Measurements from ENCODE around the gene CTAG2.
"Not testable (repeated sequence)": the region's sequence is repeated elsewhere in the genome, so short reads cannot be mapped to it uniquely, and the experiment has no call there.

CTAG2 gene

DNA sequence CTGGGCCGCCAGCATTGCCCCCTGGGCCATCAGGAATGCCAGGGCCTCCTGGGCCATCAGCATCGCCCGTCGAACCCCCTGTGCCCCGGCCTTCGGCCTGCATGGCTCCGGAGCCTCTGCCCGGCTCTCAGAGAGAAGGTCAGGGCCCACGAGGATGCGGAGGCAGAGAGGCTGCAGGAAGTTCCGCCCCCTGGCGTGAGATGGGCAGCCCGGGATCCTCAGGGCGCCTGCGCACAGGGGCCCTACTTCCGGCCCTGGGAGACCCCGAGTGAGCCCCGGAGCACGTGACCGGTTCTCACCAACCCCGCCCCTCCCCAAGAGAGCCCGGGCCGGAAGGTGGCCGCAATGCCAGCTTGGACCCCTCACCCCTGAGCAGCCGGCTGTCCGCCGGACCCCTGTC lies at the start of gene CTAG2:
Gene CTAG2, minus strand, starts transcription at position 167 of the 400 bp plus-strand sequence. Its CDS starts 64 bp downstream, at position 103.
- peak; percentile 34 for ATAC-seq
- not testable (repeated sequence) for H3K27ac Mint-ChIP-seq, H3K27me3 Mint-ChIP-seq, H3K36me3 Mint-ChIP-seq, H3K4me1 Mint-ChIP-seq, H3K4me3 Mint-ChIP-seq, H3K9me3 Mint-ChIP-seq

DNA sequence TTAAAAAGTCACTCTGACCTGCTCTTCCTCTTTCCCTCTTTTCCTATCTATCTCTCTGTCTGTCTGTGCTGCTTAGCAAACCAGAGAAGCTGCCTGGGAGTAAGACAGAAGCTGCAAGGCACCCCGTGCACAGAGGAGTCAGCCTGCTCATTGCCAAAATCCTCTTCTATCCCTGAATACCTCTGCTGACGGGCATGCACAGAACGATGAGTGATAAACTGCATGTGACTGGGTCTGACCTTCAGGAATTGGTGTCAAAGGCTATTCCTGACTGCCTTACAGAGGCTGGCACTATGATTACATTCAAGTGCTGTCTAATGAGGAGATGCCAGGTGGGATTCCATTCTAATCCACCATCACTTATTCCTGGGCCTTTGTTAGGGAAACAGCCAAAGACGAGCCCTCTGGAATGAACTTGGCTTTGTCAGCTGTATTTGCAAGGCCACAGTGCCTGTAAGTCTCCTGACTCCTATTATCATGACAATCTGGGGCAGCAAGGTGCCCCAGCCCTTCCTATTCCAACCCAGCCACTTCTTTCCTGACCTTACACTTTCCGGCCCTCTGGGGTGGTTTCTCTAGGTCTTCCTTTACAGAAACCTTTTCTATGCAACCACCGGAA lies 45.4 kb upstream of the CTAG2 start:
- H3K27ac Mint-ChIP-seq = no peak overlapping the region
- H3K4me3 Mint-ChIP-seq = no peak overlapping the region
- H3K36me3 Mint-ChIP-seq = peaks cover 38% of the 10 kb centered on the region
- no peak for ATAC-seq
- no peaks in the 10 kb centered on the region for H3K4me1 Mint-ChIP-seq
- H3K9me3 Mint-ChIP-seq = no peaks in the 10 kb centered on the region
- no peaks in the 10 kb centered on the region for H3K27me3 Mint-ChIP-seq

DNA sequence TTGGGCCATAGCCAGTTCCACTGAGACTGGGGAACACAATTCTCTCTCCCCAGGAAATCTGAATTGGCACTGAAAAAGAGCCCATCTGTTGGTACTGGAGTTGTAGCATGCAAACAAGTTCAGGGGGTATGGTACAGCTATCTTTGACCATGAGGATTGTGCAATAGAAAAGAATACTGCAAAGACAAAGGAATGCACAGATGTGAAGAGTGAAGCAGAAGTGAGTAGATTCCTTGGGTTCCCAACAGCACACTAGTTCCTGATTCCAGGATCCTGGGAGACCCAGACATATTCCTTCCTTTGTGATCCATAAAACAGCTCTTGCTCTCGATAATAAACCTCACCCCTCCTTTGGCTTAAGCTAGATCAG lies 43.3 kb upstream of the CTAG2 start:
- H3K4me1 Mint-ChIP-seq = no peaks in the 10 kb centered on the region
- no peak overlapping the region for H3K4me3 Mint-ChIP-seq
- no peaks in the 10 kb centered on the region for H3K27me3 Mint-ChIP-seq
- no peaks in the 10 kb centered on the region for H3K9me3 Mint-ChIP-seq
- no peak overlapping the region for H3K27ac Mint-ChIP-seq
- no peak for ATAC-seq
- H3K36me3 Mint-ChIP-seq = peaks cover 37% of the 10 kb centered on the region

DNA sequence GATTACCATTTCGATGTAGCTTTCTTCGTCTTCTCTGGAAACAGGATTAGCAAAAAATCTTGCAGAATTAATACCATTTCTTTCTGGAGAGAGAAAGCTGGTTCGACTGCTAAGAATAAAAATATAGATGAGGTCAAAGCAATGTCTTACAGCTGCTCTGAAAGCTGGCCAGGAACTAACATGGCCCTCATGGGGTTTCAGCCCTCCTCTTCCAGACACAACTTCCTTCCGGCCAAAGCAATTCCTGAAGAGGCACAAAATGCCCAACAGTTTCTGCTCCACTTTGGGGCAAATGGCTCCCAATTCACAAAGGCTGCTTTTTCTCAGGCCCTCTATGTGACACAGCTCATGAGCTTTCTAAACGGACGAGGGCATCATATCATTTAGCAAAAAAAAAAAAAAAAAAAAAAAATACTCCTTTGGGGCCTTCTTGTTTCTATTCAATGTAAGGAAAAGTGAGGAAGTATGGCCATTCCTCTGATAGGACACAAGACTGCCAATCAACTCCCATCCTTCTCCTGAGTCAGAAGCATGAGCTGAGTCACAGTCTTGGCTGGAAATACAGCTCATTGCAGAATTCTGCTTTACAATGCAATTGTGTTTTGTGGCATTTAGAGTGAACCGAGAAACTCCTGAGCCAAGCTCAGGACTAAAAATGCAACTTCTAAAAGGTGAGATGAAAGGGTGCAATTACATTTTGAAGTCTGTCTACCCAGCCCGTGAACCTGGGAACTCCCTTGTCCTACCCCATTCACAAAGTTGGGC lies 42.7 kb upstream of the CTAG2 start:
- Mint-ChIP-seq H3K27ac (no peak overlapping the region), H3K9me3 (no peaks in the 10 kb centered on the region), H3K4me1 (no peaks in the 10 kb centered on the region), H3K36me3 (peaks cover 39% of the 10 kb centered on the region), H3K27me3 (no peaks in the 10 kb centered on the region), H3K4me3 (no peak overlapping the region)
- ATAC-seq = no peak

DNA sequence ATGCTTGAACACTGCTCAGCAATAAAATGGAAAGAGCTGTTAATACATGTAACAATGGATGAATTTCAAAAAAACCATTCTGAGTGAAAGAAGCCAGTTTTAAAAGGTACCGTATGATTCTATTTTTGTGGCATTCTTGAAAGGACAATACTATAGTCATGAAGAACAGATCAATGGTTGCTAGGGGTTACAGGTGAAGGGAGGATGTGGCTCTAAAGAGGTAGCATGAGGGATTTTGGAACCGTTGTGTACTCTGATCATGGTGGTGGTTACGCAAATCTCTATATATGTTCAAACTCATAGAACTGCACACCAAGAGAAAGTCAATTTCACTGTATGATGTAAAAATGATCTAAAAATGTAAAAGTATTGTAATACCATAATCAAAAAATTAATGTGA lies 40.0 kb upstream of the CTAG2 start:
- no peaks in the 10 kb centered on the region for H3K9me3 Mint-ChIP-seq
- peaks cover 28% of the 10 kb centered on the region for H3K36me3 Mint-ChIP-seq
- H3K4me3 Mint-ChIP-seq = no peak overlapping the region
- H3K4me1 Mint-ChIP-seq = no peaks in the 10 kb centered on the region
- H3K27ac Mint-ChIP-seq = no peak overlapping the region
- no peak for ATAC-seq
- H3K27me3 Mint-ChIP-seq = no peaks in the 10 kb centered on the region

DNA sequence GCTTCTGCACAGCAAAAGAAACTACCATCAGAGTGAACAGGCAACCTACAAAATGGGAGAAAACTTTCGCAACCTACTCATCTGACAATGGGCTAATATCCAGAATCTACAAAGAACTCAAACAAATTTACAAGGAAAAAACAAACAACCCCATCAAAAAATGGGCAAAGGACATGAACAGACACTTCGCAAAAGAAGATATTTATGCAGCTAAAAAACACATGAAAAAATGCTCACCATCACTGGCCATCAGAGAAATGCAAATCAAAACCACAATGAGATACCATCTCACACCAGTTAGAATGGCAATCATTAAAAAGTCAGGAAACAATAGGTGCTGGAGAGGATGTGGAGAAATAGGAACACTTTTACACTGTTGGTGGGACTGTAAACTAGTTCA lies 37.1 kb upstream of the CTAG2 start:
- not testable (repeated sequence) for H3K9me3 Mint-ChIP-seq, ATAC-seq, H3K27ac Mint-ChIP-seq, H3K27me3 Mint-ChIP-seq, H3K4me3 Mint-ChIP-seq, H3K4me1 Mint-ChIP-seq
- H3K36me3 Mint-ChIP-seq = peaks cover 14% of the 10 kb centered on the region

DNA sequence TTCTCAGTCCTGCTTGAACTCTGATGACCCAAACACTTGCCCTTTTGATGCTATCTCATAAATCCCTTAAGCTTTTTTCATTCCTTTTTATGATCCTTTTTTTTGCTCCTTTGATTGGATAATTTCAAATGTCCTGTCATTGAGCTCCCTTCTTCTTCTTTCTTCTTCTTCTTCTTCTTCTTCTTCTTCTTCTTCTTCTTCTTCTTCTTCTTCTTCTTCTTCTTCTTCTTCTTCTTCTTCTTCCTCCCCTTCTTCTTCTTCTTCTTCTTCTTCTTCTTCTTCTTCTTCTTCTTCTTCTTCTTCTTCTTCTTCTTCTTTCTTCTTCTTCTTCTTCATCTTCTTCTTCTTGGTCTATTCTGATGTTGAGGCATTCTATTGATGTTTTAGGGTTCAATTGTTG lies 18.7 kb upstream of the CTAG2 start:
- Mint-ChIP-seq H3K9me3 (peaks cover 26% of the 10 kb centered on the region), H3K36me3 (peaks cover 21% of the 10 kb centered on the region)
- not testable (repeated sequence) for H3K4me1 Mint-ChIP-seq, H3K27ac Mint-ChIP-seq, H3K4me3 Mint-ChIP-seq, H3K27me3 Mint-ChIP-seq, ATAC-seq

DNA sequence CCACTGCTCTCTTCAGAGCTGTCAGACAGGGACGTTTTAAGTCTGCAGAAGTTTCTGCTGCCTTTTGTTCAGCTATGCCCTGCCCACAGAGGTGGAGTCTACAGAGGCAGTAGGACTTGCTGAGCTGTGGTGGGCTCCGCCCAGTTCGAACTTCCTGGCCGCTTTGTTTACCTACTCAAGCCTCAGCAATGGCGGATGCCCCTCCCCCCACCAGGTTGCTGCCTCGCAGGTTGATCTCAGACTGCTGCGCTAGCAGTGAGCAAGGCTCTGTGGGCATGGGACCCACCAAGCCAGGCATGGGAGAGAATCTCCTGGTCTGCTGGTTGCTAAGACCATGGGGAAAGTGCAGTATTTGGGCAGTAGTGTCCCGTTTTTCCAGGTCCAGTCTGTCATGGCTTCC lies 17.5 kb upstream of the CTAG2 start:
- Mint-ChIP-seq H3K36me3 (peaks cover 17% of the 10 kb centered on the region), H3K9me3 (peaks cover 26% of the 10 kb centered on the region)
- ATAC-seq, H3K4me1 Mint-ChIP-seq, H3K27ac Mint-ChIP-seq, H3K27me3 Mint-ChIP-seq, H3K4me3 Mint-ChIP-seq: not testable (repeated sequence)

DNA sequence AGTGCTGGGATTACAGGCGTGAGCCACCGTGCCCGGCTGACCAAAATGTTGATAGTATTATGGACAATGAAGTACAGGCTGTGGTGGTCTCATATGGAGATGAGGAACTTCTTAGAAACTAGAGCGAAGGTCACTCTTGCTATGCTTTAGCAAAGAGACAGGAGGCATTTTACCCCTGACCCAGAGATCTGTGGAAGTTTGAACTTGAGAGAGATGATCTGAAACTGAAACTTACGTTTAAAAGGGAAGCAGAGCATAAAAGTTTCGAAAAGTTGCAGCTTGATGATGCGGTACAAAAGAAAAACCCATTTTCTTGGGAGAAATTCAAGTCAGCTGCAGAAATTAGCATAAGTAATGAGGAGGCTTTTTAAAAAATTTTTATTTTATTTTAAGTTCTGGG lies 8.5 kb upstream of the CTAG2 start:
- Mint-ChIP-seq H3K4me1 (peaks cover 17% of the 10 kb centered on the region), H3K27me3 (no peaks in the 10 kb centered on the region), H3K4me3 (peak overlapping the region; percentile 33), H3K36me3 (peaks cover 4% of the 10 kb centered on the region), H3K9me3 (peaks cover 10% of the 10 kb centered on the region), H3K27ac (peak overlapping the region; percentile 70)
- ATAC-seq = no peak

DNA sequence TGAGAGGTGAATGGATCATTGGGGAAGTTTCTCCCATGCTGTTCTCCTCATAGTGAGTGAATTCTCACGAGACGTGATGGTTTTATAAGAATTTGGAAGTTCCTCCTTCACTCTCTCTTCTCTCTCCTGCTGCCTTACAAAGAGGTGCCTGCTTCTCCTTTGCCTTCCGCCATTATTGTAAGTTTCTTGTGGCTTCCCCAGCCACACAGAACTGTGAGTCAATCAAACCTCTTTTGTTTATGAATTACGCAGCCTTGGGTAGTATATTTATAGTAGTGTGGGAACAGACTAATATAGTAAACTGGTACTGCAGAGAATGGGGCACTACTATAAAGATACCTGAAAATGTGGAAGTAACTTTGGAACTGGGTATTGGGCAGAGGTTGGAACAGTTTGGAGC lies 7.8 kb upstream of the CTAG2 start:
- H3K36me3 Mint-ChIP-seq = peaks cover 4% of the 10 kb centered on the region
- peaks cover 17% of the 10 kb centered on the region for H3K4me1 Mint-ChIP-seq
- H3K4me3 Mint-ChIP-seq = no peak overlapping the region
- H3K27ac Mint-ChIP-seq = peak overlapping the region; percentile 70
- no peaks in the 10 kb centered on the region for H3K27me3 Mint-ChIP-seq
- peak; percentile 54 for ATAC-seq
- H3K9me3 Mint-ChIP-seq = peaks cover 10% of the 10 kb centered on the region

DNA sequence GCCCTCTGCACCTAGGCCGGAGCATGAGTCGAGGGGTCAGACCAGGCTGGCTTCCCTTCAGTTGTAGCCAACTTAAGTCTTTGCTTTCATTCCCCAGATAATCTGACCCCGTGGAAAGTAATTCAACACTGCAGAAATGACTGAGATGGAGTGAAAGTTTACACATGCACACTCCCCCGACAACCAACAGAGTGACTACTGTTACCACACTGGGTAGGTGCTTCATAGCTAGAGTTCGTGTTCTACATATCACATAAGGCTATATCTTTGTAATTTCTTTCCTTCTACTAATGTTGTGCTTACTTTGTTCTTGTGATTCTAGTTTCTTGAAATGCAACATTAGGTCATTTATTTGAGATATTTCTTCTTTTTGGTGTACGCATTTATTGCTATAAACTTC lies 7.2 kb upstream of the CTAG2 start:
- Mint-ChIP-seq H3K27ac (no peak overlapping the region), H3K4me3 (no peak overlapping the region), H3K9me3 (peaks cover 10% of the 10 kb centered on the region), H3K4me1 (peaks cover 17% of the 10 kb centered on the region), H3K36me3 (peaks cover 4% of the 10 kb centered on the region), H3K27me3 (no peaks in the 10 kb centered on the region)
- ATAC-seq = no peak

DNA sequence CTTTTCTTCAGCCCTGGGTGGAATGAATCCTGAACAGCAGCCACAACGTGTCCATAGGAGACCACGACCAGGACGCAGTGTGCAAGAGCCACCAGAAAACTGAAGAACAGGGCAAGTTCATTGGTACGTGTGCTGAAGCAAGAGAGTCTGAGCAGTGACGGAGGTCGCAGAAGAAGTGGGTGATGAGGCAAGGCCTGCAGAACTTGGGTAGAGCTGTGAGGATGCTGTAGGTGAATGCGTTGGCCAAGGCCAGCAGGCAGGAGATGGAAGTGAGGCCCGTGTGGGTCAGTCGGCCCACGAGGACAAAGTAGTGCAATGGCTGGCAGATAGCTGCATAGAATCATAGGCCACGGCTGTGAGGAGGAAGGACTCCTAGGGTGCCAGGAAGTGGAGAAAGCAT lies 5.6 kb upstream of the CTAG2 start:
- H3K36me3 Mint-ChIP-seq = no peaks in the 10 kb centered on the region
- peaks cover 6% of the 10 kb centered on the region for H3K9me3 Mint-ChIP-seq
- no peak overlapping the region for H3K4me3 Mint-ChIP-seq
- H3K27me3 Mint-ChIP-seq = no peaks in the 10 kb centered on the region
- no peak overlapping the region for H3K27ac Mint-ChIP-seq
- H3K4me1 Mint-ChIP-seq = peaks cover 17% of the 10 kb centered on the region
- no peak for ATAC-seq

DNA sequence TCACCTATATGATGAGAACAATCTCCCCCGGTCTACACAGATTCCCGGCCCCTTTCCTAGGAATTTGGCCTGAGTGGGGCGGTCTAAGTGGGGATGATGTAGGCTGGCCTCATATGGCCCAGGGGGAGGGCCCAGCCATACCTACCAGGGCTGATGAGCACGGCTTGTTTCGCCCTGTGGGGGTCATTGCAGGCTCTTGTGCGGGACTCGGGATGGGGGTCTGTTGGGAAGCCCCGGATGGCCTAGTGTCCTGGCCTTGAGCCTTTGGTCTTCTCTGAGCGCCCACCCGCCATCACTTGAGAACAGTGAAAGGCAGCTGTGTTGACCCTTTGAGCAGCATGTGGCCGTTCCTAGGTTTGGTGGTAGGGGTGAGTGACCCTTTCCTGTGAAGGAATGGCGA lies 4.8 kb upstream of the CTAG2 start:
- Mint-ChIP-seq H3K36me3 (no peaks in the 10 kb centered on the region), H3K27me3 (no peaks in the 10 kb centered on the region), H3K27ac (no peak overlapping the region), H3K9me3 (peaks cover 3% of the 10 kb centered on the region), H3K4me3 (no peak overlapping the region), H3K4me1 (peaks cover 17% of the 10 kb centered on the region)
- ATAC-seq = no peak

DNA sequence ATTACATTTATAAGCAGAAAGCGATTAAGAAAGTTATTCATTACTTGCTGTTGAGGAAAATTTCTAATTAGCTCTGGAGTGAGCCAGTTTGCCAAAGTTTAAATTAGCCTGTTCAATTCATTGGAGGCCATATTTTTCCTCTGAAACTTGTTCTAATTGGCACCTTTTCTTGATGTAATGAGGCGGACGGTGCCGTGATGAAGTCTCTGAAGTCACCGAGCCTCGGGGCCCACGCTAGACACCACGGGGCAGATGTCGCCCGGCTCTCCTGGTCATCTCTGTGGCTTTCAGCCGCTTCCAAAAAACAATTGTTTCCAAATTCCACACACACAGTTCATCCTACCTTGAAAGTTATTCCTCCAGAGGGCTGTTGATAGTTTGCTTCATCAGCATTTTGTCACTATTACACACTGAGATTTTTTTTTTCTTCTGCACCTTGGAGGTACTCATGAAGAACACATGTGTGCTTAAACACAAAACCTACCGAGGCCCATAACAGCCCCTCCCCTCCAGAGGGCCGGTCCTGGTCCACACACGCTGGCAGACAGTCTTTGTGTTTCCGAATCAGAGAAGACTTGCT lies 3.9 kb upstream of the CTAG2 start:
- Mint-ChIP-seq H3K4me3 (no peak overlapping the region), H3K27me3 (no peaks in the 10 kb centered on the region), H3K27ac (no peak overlapping the region)

DNA sequence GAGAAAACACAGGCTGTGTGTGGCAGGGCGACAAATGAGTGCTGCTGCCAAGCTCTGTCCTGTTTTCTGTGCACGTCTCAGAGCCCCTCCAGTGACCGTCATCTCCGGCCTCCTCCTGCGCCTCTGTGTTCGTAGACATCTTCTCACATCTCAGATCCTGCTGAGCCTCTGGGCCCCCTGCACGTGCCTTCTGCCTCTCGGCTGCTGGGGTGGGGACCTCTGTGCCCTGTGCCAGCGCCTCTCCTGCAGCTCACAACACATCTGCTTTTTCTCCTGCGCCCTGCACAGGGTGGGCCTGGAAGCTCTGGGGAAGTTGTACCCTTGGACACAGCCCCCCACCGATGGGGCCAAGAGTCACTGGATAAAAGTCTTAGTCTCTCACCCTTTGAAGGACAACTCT lies 2.4 kb upstream of the CTAG2 start:
- Mint-ChIP-seq H3K4me1 (no peaks in the 10 kb centered on the region), H3K4me3 (no peak overlapping the region), H3K36me3 (no peaks in the 10 kb centered on the region), H3K9me3 (no peaks in the 10 kb centered on the region), H3K27me3 (no peaks in the 10 kb centered on the region), H3K27ac (no peak overlapping the region)
- no peak for ATAC-seq

More for the DNA sequence above, 3.9 kb upstream of the CTAG2 start:
- no peaks in the 10 kb centered on the region for H3K36me3 Mint-ChIP-seq
- ATAC-seq = no peak
- peaks cover 14% of the 10 kb centered on the region for H3K4me1 Mint-ChIP-seq
- H3K9me3 Mint-ChIP-seq = peaks cover 3% of the 10 kb centered on the region

DNA sequence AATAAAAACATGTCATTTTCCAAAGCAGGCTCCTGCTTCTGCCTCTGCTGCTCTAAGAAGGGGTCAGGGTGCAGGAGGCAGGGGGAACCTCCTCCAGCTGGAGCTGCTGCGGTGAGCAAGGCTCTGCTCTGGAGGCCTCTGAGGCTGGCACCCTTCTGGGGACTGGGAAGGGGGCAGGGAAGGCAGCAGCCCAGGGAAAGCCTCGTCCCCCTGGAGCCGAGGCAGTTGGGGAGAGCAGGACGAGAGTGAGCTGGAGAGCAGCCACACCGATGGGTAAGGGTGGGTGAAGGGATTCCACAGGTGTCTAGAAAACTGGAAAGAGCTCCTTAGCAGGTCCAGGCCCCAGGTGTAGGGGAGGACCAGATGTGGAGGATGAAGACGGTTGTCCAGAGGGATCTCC lies 2.0 kb upstream of the CTAG2 start:
- Mint-ChIP-seq H3K4me1 (no peaks in the 10 kb centered on the region), H3K27ac (no peak overlapping the region), H3K36me3 (no peaks in the 10 kb centered on the region), H3K4me3 (no peak overlapping the region), H3K27me3 (no peaks in the 10 kb centered on the region), H3K9me3 (no peaks in the 10 kb centered on the region)
- ATAC-seq = no peak

Measured in stimulated activated memory B cell treated with anti-CD40 and anti-IgM and Interleukin-4, amounts not matched to agents 10 μg/mL and 1 μg/mL and 100 μg/mL, for 72 hours (primary cell).